ENCODE results near the gene HS3ST6. TPM values are rescaled to one million over a fixed set of nuclear protein-coding genes. Genes with fewer than 3 reads are reported as not detected.

The HS3ST6 gene
- total and polyA plus RNA-seq, 2 of the 13 experiments (the other 11 are each of a cell fraction or from before 2014, with no cell fraction given): not detected

DNA sequence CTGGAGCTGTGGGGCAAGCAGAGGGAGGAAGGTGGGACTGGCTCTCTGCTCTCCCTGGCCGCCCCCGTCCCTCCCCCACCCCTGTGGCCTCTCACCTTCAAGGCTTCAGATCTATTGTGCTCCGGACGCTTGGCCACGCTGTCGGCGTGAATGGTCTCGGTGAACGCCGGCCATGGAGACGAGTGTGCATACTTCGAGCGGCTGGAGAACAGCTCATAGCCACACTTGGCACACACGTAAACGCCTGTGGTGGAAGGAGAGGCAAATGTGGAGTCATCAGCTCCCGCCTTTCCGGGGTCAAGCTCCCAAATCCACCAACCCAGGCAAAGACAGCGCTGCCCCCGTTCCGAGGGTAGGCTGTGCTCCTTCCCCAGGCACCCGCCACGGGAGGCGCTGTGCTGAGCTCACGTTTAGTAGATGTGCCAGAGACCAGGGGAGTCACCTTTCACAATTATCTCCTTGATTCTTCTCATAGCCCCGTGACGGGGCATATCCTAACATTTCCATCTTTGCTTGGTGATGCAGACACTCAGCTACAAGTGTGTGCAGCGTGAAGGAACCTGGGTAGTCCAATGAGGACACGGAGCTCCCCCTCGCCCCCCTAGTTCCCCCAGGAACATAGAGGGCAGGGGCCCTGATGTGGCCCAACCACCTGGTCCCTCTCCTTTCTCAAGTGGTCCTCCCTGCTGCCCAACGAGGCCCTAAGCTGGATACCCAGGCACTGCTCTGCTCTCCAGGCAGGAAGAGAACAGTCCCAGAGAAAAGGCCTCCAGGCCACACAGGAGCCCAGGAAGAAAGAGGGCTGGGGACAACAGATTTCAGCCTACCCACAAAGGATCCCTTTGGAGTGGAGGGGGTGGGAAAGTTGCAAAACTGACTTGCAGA is 23.2 kb upstream of the HS3ST6 start (continued):
- TF ChIP-seq, protein P1, sequence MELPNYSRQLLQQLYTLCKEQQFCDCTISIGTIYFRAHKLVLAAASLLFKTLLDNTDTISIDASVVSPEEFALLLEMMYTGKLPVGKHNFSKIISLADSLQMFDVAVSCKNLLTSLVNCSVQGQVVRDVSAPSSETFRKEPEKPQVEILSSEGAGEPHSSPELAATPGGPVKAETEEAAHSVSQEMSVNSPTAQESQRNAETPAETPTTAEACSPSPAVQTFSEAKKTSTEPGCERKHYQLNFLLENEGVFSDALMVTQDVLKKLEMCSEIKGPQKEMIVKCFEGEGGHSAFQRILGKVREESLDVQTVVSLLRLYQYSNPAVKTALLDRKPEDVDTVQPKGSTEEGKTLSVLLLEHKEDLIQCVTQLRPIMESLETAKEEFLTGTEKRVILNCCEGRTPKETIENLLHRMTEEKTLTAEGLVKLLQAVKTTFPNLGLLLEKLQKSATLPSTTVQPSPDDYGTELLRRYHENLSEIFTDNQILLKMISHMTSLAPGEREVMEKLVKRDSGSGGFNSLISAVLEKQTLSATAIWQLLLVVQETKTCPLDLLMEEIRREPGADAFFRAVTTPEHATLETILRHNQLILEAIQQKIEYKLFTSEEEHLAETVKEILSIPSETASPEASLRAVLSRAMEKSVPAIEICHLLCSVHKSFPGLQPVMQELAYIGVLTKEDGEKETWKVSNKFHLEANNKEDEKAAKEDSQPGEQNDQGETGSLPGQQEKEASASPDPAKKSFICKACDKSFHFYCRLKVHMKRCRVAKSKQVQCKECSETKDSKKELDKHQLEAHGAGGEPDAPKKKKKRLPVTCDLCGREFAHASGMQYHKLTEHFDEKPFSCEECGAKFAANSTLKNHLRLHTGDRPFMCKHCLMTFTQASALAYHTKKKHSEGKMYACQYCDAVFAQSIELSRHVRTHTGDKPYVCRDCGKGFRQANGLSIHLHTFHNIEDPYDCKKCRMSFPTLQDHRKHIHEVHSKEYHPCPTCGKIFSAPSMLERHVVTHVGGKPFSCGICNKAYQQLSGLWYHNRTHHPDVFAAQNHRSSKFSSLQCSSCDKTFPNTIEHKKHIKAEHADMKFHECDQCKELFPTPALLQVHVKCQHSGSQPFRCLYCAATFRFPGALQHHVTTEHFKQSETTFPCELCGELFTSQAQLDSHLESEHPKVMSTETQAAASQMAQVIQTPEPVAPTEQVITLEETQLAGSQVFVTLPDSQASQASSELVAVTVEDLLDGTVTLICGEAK (IDR thresholded peaks at IDR 0.05): no peak
- TF ChIP-seq, protein P1 (CRISPR knock-in tag; IDR thresholded peaks at IDR 0.05): 0 out of 2 replicates have a peak, but pooled peaks have one; percentile 10
- no peak for TF ChIP-seq ZNF839 (CRISPR knock-in tag; IDR thresholded peaks at IDR 0.05; ENCODE audit: borderline replicate concordance)
- no peak for TF ChIP-seq ZZZ3 (CRISPR knock-in tag; IDR thresholded peaks at IDR 0.05; ENCODE audit: borderline replicate concordance)
- TF ChIP-seq GATAD1 (CRISPR knock-in tag; IDR thresholded peaks at IDR 0.05): no peak
- 0 out of 2 replicates have a peak, but pooled peaks have one; percentile 44 for TF ChIP-seq ZC3H13 (CRISPR knock-in tag; IDR thresholded peaks at IDR 0.05)
- no peak for TF ChIP-seq ZNF577 (CRISPR knock-in tag; IDR thresholded peaks at IDR 0.05; ENCODE audit: borderline replicate concordance, low read depth)
- TF ChIP-seq, protein P2, sequence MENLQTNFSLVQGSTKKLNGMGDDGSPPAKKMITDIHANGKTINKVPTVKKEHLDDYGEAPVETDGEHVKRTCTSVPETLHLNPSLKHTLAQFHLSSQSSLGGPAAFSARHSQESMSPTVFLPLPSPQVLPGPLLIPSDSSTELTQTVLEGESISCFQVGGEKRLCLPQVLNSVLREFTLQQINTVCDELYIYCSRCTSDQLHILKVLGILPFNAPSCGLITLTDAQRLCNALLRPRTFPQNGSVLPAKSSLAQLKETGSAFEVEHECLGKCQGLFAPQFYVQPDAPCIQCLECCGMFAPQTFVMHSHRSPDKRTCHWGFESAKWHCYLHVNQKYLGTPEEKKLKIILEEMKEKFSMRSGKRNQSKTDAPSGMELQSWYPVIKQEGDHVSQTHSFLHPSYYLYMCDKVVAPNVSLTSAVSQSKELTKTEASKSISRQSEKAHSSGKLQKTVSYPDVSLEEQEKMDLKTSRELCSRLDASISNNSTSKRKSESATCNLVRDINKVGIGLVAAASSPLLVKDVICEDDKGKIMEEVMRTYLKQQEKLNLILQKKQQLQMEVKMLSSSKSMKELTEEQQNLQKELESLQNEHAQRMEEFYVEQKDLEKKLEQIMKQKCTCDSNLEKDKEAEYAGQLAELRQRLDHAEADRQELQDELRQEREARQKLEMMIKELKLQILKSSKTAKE (CRISPR knock-in tag; IDR thresholded peaks at IDR 0.05; ENCODE audit: borderline replicate concordance): no peak
- TF ChIP-seq, protein P3, sequence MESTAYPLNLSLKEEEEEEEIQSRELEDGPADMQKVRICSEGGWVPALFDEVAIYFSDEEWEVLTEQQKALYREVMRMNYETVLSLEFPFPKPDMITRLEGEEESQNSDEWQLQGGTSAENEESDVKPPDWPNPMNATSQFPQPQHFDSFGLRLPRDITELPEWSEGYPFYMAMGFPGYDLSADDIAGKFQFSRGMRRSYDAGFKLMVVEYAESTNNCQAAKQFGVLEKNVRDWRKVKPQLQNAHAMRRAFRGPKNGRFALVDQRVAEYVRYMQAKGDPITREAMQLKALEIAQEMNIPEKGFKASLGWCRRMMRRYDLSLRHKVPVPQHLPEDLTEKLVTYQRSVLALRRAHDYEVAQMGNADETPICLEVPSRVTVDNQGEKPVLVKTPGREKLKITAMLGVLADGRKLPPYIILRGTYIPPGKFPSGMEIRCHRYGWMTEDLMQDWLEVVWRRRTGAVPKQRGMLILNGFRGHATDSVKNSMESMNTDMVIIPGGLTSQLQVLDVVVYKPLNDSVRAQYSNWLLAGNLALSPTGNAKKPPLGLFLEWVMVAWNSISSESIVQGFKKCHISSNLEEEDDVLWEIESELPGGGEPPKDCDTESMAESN (CRISPR knock-in tag; conservative IDR thresholded peaks at IDR 0.05): no peak
- TF ChIP-seq, protein P4, sequence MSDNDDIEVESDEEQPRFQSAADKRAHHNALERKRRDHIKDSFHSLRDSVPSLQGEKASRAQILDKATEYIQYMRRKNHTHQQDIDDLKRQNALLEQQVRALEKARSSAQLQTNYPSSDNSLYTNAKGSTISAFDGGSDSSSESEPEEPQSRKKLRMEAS (IDR thresholded peaks at IDR 0.05): peak; percentile 59; the same call in 1 of the 2 replicates
- TF ChIP-seq ZBTB42 (CRISPR knock-in tag; IDR thresholded peaks at IDR 0.05): no peak
